ENCODE measurements around the gene DLG2. TPM values are rescaled to one million over a fixed set of nuclear protein-coding genes. Genes with fewer than 3 reads are reported as not detected.
"Not testable (repeated sequence)": the region's sequence is repeated elsewhere in the genome, so short reads cannot be mapped to it uniquely, and the experiment has no call there.

DLG2 gene
- total and polyA plus RNA-seq, 12 donors = 1.0 to 14.8 (median 7.4) TPM

DNA sequence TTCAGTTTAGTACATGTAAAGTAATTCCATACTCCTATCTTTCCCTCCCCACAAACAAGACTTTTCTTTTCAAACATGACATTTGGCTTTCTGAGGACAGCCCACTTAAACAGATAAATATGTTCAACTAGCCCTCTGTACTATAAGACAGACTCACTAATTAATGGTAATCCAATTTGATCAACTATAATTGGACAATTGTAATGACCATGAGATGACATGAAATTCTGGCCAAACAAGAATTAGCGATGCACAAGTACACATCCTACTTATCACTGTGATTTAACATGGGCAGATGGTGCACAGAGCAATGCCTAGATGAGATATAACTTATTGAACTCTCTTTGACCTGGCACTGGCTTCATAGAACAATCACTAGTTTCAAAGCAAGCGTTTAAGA, 1307.3 kb downstream of the DLG2 start:
- ATAC-seq (no peak), DNase-seq (no peak)
- TF ChIP-seq, protein P1, sequence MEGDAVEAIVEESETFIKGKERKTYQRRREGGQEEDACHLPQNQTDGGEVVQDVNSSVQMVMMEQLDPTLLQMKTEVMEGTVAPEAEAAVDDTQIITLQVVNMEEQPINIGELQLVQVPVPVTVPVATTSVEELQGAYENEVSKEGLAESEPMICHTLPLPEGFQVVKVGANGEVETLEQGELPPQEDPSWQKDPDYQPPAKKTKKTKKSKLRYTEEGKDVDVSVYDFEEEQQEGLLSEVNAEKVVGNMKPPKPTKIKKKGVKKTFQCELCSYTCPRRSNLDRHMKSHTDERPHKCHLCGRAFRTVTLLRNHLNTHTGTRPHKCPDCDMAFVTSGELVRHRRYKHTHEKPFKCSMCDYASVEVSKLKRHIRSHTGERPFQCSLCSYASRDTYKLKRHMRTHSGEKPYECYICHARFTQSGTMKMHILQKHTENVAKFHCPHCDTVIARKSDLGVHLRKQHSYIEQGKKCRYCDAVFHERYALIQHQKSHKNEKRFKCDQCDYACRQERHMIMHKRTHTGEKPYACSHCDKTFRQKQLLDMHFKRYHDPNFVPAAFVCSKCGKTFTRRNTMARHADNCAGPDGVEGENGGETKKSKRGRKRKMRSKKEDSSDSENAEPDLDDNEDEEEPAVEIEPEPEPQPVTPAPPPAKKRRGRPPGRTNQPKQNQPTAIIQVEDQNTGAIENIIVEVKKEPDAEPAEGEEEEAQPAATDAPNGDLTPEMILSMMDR (IDR thresholded peaks at IDR 0.05) = no peak
- Histone ChIP-seq H3K9me3 (peaks cover 0 to 5% (median 0%) of the 10 kb centered on the region in 11 donors), H3K27ac (no peak overlapping the region), H3K36me3 (no peaks in the 10 kb centered on the region), H3K27me3 (no peaks in the 10 kb centered on the region), H3K4me1 (no peaks in the 10 kb centered on the region), H3K4me3 (no peak overlapping the region)
- intact Hi-C loops (cut with DNase I) = no loop called here
- WGBS, 2 donors = 56 to 78% methylated on average over 2 of the region's 2 CpGs

DNA sequence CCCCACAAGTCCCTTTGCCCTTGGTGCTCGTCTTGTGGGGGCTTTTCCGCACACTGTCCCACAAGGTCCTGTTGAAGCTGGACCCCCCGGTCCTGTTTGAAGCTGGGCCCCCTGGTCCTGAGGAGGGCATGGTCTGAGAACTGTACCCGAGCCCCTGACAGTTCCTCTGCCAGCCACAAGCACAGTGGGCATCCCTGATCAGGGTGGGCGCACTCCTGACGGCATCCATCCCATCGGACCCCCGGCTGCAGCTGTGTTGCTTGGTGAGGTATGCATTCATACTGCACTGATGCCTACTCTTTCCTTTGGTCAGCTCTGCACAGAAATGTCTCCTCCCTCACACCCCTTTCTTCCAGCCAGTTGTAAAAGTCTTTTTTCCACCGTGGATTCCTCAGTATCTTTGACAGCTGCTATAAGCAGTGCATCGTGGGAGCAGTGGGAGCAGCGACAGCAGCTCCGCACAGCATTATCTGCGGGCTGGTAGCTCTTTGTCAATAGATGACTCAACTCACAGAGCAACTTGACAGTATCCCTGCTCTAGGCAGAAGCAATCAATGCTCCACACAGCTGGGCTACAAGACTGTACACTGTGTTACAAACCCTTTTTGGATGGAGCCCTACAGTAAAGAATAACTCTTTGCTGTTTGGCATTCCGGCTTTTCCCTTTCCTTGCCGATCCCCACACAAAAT, 1310.1 kb downstream of the DLG2 start:
- Histone ChIP-seq H3K27ac (no peak overlapping the region), H3K27me3 (no peaks in the 10 kb centered on the region), H3K4me3 (peak overlapping the region in 6 of 10 donors; percentile 11 to 37 (median 22)), H3K4me1 (peaks cover 0 to 4% (median 0%) of the 10 kb centered on the region in 9 donors), H3K36me3 (no peaks in the 10 kb centered on the region), H3K9me3 (no peaks in the 10 kb centered on the region)
- TF ChIP-seq, protein P1 (IDR thresholded peaks at IDR 0.05) = no peak
- no peak for DNase-seq
- peak in 7 of 8 donors; percentile 20 to 89 (median 67) for ATAC-seq
- intact Hi-C loops (cut with DNase I) = no loop called here
- WGBS, 2 donors = 52 to 54% methylated on average over 15 of the region's 15 CpGs

DNA sequence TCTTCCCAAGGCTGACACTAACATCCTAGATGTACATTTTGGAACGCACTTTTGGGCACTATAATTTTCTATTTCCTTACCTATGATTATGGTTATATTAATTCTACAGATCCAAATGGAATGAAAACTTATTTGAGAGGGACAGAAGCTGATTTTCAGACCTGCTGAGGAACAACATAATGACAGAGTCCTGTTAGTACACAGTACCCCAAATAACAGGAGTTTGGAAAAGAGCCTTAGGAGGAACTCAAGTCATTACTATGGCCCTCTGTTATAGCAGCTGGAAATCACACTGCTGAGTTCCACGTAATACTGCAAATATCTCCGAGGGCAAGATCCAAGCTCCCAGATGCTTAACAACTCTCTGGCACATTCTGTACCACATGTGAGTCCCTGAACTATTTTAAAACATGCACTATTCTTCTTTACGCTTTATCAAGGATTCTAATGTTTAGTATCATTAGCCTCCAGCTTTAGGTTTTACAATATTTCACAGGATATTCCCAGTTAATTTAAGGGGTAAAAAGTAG, 1313.2 kb downstream of the DLG2 start:
- intact Hi-C loops (cut with DNase I) = no loop called here
- H3K9me3 ChIP-seq = no peaks in the 10 kb centered on the region
- no peak for DNase-seq
- ATAC-seq = peak in 4 of 8 donors; percentile 28 to 81 (median 69)
- H3K4me1 ChIP-seq = peaks cover 0 to 4% (median 0%) of the 10 kb centered on the region in 9 donors
- no peaks in the 10 kb centered on the region for H3K27me3 ChIP-seq
- H3K27ac ChIP-seq = no peak overlapping the region
- no peak overlapping the region for H3K4me3 ChIP-seq
- TF ChIP-seq, protein P1 (IDR thresholded peaks at IDR 0.05) = no peak
- 46 to 52% methylated on average over 4 of the region's 4 CpGs for WGBS, 2 donors
- H3K36me3 ChIP-seq = no peaks in the 10 kb centered on the region

DNA sequence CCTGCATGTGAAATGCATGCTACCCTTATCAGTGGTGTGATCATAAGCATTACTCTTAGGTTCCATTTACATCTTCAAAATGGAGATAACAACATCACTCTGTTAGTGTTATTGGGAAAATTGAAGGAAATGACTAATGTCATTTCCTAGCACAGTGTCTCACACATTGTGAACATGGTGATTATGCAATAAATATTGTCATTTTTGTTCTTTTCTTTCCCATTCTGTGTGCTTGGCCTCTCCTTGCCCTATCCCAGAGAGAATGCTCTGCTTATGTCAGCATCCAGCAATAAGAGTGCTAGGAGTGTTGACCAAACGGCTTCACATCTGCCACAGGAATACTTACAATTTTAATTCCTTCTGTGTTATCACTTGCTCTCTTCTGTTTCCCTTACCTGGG, 1316.9 kb downstream of the DLG2 start:
- intact Hi-C loops (cut with DNase I) = no loop called here
- TF ChIP-seq, protein P1 (IDR thresholded peaks at IDR 0.05) = no peak
- Histone ChIP-seq H3K27ac (no peak overlapping the region), H3K36me3 (no peaks in the 10 kb centered on the region), H3K9me3 (no peaks in the 10 kb centered on the region), H3K27me3 (no peaks in the 10 kb centered on the region), H3K4me3 (no peak overlapping the region), H3K4me1 (peaks cover 0 to 4% (median 0%) of the 10 kb centered on the region in 9 donors)
- ATAC-seq (no peak), DNase-seq (no peak)
- 57 to 67% methylated on average over 1 of the region's 1 CpG for WGBS, 2 donors

DNA sequence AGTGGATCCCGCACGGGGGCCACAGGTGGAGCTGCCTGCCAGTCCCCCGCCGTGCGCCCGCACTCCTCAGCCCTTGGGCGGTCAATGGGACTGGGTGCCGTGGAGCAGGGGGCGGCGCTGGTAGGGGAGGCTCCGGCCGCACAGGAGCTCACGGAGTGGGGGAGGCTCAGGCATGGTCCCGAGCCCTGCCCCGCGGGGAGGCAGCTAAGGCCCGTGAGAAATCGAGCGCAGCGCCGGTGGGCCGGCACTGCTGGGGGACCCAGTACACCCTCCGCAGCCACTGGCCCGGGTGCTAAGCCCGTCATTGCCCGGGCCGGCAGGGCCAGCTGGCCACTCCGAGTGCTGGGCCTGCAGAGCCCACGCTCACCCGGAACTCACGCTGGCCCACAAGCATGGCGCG, 1318.7 kb downstream of the DLG2 start:
- ATAC-seq; H3K27me3 ChIP-seq; H3K36me3 ChIP-seq; H3K9me3 ChIP-seq; H3K27ac ChIP-seq; H3K4me3 ChIP-seq; DNase-seq; H3K4me1 ChIP-seq; intact Hi-C loops (cut with DNase I): not testable (repeated sequence)
- 97% methylated on average over 30 to 33 of the region's 33 CpGs for WGBS, 2 donors

Measured in heart right ventricle (tissue), 16 donors.